GM18517 (cell line): ENCODE data around the gene ETS1.

ENCODE experiments used
- ATAC-seq: cut with Tn5 transposase; IDR thresholded peaks from one replicate; pipeline ENCODE4 v1.9.1; 2021; ENCODE audit warnings: mild to moderate bottlenecking, moderate library complexity; ENCODE audit not compliant: unreplicated experiment

The ETS1 gene

GRCh38 chr11:128587415-128587814, at the start of gene ETS1:
TSS of gene ETS1 (minus strand) at chr11:128587558. CDS start at chr11:128573130, 14,428 bp downstream.
- no peak for ATAC-seq

DNA sequence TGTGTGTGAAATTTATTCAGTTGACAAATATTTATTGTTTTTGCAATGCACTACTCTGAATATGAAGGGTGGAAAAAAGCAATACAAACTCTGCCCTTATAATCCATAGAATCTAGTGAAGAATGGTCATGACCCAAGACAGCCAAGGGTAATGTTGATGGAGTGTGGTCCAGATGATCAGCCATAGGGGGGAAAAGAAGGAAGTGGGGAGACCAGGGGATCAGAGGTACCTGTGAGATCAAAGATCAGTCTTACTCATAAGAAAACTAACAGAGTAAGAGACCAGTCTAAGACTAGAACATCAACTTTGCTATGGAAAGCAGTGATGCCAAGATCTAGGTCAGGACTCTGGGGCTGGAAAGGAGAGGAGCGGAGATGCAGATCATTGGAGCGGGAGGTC, 47.0 kb upstream of the ETS1 start:
- ATAC-seq, result no peak

GRCh38 chr11:128633384-128633965, 46.1 kb upstream of the ETS1 start:
- no peak for ATAC-seq

DNA sequence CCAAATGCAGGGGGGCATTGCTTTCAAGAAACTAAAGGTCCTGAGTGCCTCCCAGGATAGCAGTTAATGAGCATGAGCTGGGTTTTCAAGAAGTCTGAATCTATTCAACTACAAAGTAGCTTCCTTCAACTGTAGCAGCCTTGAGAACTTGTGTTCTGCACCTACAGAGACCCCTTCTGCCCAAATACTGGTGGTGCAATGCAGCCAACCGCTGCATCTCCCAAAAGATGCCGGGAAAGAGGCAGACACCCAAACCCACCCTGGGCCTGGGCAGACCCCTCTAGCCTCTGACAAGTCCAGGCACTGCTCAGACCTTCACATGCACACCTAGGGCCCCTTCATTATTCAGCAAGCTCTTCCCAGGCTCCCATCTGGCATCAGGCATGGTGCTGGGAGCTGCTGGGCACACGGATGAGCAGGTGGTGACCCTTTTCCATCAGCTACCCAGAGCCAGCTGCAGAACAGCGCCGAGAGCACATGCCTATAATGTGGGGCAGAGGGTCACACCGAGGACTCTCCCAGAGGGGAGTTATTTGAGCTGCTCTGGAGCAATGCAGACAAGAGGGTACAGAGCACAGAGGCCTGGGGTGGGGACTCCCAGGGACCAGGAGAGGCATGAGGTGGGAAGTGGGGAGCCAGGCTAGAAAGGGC, 44.9 kb upstream of the ETS1 start:
- no peak for ATAC-seq

GRCh38 chr11:128630367-128631230, 43.2 kb upstream of the ETS1 start:
- peak; percentile 45 for ATAC-seq

DNA sequence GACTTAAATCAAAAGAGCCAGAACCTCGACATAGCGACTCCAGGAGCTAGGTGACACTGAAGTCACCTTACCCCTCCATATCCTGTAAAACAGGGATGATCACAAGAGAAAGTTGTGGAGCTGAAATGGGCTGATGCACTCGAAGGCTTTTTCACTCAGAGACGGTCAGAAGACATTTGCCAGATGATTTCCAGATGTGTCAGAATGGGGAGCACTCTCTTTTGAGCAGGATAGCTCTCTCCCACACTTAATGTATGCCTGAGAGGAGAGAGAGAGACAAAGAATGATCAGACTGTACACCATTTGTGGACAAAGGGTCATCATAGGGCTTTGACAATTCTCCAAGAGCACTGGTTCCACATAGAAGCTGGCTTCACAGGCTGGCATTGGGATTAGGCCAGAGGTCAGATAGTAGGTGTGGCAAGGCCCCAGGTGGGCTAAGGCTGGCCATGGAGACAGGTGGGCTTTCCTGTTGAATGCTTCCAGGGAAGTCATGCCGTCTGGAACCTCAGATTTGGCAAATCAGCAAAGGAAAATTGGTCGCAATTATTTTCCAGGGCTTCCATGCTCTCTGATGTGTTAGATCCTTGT, 42.3 kb upstream of the ETS1 start:
- no peak for ATAC-seq

GRCh38 chr11:128628686-128629085, 41.3 kb upstream of the ETS1 start:
- peak; percentile 39 for ATAC-seq

DNA sequence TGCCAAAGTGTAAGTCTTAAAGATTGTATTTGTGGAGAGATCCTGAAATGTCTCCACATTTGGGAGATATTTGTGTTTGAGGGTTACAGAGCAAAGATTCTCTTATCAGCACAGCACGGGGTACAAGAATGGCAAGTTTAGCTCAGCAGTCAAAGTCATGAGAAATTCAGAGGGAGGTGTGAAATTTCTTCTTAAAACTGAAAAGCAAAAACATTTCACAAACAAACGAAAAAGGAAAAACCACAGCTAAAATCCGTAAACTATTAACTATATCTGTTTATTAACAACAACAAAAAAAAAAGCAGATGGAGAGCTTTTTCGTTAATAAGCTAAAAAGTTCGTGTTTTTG, 40.9 kb upstream of the ETS1 start:
- peak; percentile 36 for ATAC-seq

DNA sequence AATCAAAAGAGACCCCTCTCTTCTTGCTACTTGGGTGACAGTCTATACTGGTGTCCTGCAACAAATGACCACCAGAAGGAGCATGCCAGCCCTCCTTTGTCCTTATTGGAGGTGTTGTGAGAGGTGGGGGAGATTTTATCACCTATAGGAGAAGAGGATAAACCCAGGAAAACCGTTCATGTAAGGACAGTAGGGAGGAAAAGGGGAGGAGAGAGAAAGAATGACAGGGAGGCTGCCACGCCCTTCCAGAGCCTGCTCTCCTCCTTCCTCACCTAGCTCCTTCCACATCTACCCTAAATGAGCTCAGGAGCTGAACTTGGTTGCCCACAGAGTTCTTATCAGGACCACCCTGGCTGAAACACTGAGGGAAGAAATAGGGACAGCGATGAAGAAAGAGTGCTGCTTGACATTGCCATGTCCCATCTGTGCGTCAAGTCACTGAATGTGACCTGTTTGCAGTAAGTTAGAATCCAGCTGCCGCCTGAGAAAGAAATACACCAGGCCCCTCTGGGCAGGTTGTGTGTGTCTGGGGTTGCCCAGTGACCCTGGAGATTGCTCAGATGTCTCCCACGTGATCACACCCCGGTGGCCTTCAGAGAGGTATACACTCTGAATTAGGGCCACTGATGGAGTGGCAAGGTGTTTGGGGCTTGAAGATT, 40.4 kb upstream of the ETS1 start:
- ATAC-seq, result peak; percentile 50

DNA sequence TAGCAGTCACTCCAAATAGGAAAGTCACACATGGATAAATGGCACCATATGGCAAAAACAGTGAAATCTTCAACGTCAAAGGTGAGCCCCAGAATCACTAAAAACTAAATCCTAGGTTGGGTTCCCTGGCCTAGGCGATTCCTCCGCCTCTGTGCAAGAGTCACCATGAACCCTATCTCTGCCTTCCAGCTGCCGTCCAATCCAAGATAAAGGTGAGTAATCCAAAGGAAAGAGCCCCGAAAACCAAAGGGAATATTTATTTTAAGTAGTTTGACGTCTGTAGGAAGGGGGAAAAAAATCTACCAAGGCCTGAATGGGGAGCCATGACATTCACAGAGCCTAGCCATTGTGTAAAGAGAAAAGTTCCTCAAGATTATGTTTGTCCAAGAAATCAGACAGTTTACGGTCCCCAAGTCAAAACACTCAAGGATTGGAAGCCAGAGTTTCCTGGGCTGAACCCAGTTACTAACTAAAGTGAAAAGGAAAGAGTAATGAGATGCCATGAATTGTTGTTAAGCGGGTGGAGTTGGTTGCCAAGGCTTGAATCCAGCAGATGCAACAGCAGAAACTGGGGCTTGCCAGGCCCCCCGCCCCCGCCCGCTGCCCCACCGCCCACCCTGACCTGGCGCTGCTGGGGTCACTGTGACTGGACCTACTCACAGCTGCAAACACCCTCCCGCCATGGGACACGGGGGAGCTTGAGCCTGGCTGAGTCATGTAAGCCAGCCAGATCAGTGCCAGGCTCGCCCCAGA, 39.7 kb upstream of the ETS1 start:
- no peak for ATAC-seq

DNA sequence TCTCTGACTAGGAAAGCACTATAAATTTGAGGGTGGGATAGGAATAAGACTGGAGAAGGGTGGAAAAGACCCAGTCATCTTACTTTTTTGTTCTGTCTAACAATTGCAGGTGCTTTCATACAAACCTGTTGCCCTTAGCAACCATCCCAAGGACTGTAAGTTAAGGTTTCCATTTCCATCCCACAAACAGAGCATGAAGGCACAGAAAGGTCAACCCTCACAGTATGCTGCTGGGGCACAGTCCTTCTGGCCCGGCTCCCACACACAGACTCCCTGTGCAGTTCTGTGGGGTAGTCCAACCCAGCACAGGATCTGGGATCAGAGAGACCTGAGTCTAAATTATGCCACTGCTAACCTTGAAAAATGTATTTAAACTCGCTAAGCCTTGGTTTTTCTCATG, 38.4 kb upstream of the ETS1 start:
- ATAC-seq, result no peak

- no peak for ATAC-seq
Measured at GRCh38 chr11:128625326-128625725, 38.0 kb upstream of the ETS1 start.

DNA sequence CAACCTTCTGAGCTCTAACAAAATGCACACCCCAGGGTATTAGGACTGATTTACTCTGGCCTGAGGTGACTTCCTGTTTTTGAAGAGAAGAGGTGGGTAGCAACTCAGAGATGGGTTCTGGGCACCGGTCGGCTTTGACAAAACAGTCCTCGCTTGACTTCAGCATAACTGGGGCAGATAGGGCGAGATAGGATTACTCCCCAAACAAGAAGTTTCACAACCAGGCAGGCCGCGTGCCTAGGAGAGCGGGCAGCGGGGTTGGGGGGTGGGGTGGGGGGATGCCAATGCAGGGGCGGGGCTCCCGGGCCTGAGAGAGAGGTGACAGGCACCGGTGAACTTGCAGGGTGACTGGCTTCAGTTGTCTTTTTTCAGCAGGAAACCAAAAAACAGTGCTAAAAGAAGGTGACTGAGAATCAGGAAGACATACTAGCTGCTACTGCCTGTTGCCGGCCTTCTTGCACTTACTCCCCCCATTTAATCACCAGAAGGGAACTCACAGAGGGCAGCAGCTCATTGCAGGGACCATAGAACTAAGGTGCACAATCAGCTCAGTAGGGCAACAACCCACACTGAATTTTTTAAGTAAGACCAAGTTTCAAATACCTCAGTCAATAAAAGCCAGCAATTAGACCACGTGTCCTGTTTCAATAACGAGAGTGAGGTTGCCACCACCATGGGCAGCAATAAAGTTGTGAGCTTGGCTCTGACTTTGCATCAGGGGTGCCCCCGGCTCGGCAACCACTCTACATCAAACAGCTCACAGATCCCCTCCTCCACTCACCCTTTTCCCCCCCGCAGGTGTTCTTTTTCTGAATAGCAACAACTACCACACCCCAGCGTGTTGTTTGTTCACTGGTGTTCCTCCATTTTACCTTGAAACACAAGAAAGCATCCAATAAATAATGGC, 37.2 kb upstream of the ETS1 start:
- ATAC-seq, result peak; percentile 38

DNA sequence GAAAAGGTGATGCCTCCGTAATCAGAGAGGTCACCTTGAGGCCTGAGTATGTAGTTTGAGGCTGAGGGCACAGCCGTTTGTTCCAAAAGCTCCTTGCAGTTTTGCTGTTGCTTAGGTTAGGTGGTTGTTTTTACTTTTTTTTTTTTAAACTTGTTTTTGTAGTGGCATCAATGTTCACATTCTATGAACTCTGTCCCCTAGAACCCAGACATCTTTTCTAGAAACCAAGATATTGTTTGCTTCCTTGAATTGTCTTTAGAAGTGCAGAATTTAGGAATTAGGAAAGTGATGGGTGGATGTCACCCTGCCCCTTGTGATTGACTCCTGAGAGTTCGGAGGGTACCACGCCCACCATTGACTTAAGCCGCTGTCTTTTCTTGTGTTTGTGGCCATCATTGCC, 35.7 kb upstream of the ETS1 start:
- ATAC-seq, result no peak

GRCh38 chr11:128621601-128622501, 34.5 kb upstream of the ETS1 start:
- no peak for ATAC-seq

- no peak for ATAC-seq
Measured at GRCh38 chr11:128620309-128621100, 33.1 kb upstream of the ETS1 start.

DNA sequence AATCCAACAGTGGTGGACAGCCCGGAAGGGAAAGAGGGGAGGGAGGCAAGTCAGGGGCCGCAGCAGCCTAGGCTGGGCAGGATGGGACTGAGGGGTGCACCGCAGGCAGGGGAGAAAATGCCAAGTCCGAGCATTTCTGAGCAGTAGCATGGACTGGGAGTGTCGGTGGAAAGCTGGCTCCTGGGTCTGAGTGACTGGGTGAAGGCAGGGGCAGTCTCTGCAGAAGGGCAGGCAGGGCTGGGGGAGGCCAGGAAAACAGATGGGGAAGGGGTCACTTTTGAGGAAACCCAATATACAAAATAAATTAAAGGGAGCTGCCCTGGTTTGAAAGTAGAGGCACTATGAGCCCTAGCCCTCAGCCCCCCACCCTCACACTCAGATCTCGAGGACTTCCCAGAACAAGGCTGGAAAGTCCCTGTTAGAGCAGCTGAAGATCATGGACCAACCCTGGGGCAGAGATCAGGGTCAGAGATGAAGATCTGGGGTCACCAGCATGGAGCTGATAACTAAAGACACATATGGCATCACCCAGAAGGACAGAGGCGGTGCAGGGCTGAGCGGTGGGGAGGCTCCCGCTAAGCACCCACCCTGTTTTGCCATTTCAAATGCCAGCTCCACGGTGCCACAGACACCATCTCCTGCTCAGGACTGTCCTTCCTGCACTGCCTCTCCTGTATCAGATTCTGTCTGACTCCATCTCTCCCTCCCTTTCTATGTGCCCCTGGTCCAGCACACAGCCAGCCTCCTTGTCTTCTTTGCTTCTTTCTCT, 32.4 kb upstream of the ETS1 start:
- no peak for ATAC-seq
